Hematopoietic multipotent progenitor cell treated with erythropoietin and hydrocortisone succinate and interleukin-3 and kit ligand, for 6 days (in vitro differentiated cells): ENCODE measurements around the gene KPNA1.

Source experiments
- DNase-seq: peaks from one replicate; pipeline ENCODE4 v3.0.0-alpha.2; 2015

The KPNA1 gene

DNA sequence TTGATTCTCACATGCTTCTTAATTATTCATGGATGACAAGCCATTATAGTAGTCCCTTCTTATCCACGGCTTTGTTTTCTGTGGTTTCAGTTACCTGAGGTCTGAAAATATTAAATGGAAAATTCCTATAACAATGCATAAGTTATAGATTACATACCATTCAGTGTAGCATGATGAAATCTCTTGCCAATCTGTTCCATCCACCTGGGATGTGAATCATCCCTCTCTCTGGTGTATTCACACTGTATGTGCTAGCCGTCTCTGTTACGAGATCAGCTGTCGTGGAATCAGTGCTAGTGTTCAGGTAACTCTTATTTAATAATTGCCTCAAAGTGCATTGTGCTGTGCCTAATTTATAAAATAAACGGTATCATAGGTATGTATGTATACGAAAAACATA is 104.1 kb downstream of the KPNA1 start:
- no peak for DNase-seq

DNA sequence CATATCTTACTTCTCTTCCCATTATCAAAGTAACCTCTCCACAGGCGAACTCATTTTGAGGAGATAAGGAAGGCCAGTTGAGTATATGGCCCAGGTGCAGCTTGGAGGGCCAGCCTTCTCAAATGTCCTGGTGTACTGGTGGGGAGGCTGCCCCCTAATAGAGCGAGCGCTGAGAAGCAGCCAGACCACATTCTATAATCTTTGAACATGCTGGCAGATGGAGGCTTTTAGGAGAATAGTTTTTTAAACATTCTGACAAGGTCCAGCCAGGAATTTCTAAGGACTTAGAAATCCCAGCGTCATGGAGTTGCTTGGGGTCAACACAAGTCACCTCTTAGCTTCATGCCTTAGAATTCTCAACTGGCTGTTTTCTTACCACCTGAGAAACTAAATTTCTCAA is 104.6 kb downstream of the KPNA1 start:
- DNase-seq, result no peak

GRCh38 chr3:122409446-122409845 is 105.3 kb downstream of the KPNA1 start:
- no peak for DNase-seq

- no peak for DNase-seq
These were observed 106.8 kb downstream of the KPNA1 start for GRCh38 chr3:122407946-122408345.

GRCh38 chr3:122406198-122406597 is 108.5 kb downstream of the KPNA1 start:
- DNase-seq, result no peak

- no peak for DNase-seq
These were observed 109.7 kb downstream of the KPNA1 start for GRCh38 chr3:122405015-122405414.

- no peak for DNase-seq
These were observed 111.2 kb downstream of the KPNA1 start for GRCh38 chr3:122403489-122403888.

DNA sequence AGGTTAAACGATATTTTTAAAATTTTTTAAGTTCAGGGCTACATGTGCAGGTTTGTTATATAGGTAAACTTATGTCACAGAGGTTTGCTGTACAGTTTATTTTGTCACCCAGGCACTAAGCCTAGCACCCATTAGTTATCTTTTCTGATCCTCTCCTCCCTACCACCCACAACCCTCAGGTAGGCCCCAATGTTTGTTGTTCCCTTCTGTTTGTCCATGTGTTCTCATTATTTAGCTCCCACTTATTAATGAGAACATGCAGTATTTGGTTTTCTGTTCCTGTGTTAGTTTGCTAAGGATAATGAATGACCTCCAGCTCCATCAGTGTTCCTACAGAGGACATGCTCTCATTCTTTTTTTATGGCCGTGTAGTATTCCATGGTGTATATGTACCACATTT is 115.8 kb downstream of the KPNA1 start:
- DNase-seq, result no peak

- no peak for DNase-seq
These were observed 117.5 kb downstream of the KPNA1 start for GRCh38 chr3:122397201-122397600.

DNA sequence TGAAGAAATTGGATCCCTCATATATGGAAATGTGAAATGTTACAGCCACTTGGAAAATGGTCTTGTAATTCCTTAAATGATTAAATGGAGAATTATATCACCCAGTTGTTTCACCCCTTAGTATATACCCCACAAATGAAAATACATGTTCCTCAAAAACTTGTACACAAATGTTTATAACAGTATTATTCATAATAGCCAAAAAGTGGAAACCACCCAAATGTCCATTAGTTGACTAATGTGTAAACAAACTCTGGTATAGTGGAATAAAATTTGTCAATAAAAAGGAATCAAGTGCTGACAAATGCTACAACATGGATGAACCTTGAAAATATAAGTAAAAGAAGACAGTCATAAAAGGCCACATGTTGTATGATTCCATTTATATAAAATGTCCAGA is 118.2 kb downstream of the KPNA1 start:
- DNase-seq, result no peak

GRCh38 chr3:122395582-122395981 is 119.2 kb downstream of the KPNA1 start:
- DNase-seq, result no peak

GRCh38 chr3:122394173-122394572 is 120.6 kb downstream of the KPNA1 start:
- DNase-seq, result no peak

GRCh38 chr3:122392868-122393844 is 121.6 kb downstream of the KPNA1 start:
- DNase-seq, result peak; percentile 85

DNA sequence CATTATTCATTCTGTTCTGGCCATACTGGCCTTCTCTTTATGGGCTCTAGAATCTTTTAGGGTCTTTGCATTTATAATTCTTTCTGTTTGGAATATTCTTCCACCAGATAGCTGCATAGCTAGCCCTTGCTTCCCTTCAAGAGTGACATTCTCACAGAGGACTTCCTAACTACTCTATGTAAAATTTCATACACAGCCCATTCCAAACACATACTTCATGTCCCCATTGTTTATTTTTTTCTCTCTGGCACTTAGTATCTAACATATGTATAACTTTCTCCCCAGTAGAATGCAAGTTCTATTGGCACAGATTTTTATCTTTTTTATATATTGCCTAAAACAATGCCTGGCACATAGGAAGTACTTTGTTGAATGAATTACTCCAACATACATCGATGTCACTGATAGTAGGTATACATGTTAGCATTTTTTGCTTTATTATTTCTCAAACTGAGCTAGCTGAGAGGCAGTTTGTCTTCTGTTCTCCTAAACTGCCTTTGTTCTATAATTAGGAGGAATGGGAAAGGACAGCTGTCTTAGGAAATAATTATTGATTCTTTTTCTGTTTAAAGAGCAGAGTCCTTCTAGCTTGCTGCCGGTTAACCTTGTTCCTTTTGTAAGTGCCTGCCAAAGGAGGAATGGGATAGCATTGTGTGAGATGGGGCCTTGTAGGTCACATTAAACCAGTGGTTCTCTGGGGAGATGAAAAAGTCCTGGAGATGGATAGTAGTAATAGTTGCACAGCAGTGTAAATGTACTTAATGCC is 122.9 kb downstream of the KPNA1 start:
- DNase-seq, result no peak

DNA sequence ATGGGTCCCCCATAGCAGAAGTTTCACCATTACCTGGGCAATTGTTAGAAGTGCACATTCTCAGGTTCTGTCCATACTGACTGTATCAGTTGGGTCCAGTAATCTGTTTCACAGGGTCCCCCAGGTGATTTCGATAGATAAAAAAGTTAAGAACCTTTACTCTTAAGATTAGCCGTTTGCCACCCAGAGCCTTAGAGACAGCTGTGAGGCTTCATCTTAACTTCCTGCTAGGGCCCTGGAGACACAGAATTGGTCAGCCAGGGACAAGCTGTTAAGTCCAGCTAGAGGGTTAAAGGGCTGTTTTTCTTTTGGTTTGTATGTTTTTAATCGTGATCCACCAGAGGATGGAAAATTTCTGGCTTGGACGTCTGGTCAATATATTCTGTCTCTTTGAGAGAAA is 124.1 kb downstream of the KPNA1 start:
- DNase-seq, result peak; percentile 51

GRCh38 chr3:122389892-122390291 is 124.8 kb downstream of the KPNA1 start:
- DNase-seq, result no peak

DNA sequence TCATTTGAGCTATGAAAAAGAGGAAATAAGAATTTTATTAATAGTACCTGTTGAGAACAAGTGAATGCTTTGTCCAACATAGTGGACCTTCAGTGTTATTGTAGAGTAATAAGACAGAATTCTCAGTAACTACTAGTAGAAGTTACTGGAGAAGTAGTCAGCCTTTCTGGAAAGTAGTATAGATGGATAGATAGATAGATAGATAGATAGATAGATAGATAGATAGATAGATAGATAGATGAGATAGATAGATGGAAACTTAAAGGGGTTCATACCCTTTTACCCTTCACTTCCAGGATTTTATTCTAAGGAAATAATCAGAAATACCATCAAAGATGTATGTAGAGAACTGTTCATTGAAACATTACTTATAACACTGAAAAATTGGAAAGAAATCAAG is 125.5 kb downstream of the KPNA1 start:
- DNase-seq, result no peak

DNA sequence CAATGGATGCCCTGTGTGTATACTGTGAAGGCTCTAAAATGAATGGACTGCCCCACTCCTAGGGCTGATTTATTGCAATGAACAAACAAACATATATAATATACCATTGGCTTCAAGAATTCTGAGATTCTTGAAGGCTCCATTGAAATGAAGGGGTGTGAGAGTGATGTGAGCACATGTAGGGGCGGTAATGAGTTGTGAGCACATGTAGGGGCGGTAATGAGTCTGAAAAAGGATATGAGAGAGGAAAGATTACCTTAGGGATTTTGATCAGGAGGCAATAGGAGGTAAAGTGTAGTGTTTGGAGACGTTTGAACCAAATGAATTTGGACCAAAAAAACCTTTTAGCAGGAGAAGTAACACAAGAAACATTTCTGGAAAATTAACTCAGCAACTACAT is 127.0 kb downstream of the KPNA1 start:
- DNase-seq, result no peak

- DNase-seq, result peak; percentile 96
These were observed 130.7 kb downstream of the KPNA1 start, which contains the start of gene FAM162A for GRCh38 chr3:122383771-122384697. FAM162A (plus strand) TSS chr3:122384182; CDS start chr3:122384266, 84 bp downstream.

- peak; percentile 94 for DNase-seq
These were observed 131.7 kb downstream of the KPNA1 start, which contains the start of gene MIX23 for GRCh38 chr3:122382888-122383666. MIX23 (minus strand) TSS chr3:122383231; CDS start chr3:122383224, 7 bp downstream.

- DNase-seq, result no peak
These were observed 136.8 kb downstream of the KPNA1 start for GRCh38 chr3:122377975-122378374.

DNA sequence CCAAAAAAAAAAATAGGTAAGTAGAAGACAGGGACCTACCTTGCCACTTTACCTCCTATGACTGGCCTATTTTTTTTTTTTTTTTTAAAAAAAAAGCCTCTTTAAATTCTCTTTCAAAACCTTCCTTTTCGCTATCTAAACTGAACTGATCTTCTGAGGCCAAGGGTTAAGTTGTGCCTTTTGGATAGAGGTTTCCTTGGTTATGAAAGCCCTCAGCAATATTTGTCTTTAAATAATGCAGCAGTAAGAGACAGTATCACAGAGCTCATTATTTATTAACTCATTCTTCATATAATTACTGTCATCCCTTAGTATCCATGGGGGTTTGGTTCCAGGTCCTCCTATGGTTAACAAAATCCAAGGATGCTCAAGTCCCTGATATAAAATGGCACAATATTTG is 140.7 kb downstream of the KPNA1 start:
- DNase-seq, result no peak
